ENCODE measurements around the gene SASH3.

The SASH3 gene

DNA sequence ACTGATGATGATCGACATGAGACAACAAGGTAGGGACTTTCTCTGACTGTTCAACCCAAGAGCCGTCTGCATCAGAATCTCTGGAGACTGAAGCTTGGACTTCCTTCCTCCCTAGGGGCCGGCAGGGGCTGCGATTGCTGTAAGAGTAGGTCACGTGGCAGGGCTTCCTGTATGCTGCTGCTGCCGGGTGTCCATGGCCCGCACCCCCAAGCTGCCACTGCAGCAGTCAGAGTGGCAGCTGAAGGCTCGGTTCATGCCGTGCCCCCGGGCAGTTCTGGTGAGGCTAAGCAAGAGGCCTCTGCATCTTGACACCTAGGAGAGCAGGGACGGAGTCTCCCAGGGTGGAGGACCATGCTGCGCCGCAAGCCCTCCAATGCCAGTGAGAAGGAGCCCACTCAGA lies at the start of gene SASH3:
Gene SASH3, plus strand, starts transcription at position 203 of the 400 bp plus-strand sequence. Its CDS starts 149 bp downstream, at position 352.
- no peak within 1 kb of the TSS for H3K4me3 ChIP-seq (ENCODE audit: control insufficient read depth, low read depth, low read length)
- TF ChIP-seq, protein P1, sequence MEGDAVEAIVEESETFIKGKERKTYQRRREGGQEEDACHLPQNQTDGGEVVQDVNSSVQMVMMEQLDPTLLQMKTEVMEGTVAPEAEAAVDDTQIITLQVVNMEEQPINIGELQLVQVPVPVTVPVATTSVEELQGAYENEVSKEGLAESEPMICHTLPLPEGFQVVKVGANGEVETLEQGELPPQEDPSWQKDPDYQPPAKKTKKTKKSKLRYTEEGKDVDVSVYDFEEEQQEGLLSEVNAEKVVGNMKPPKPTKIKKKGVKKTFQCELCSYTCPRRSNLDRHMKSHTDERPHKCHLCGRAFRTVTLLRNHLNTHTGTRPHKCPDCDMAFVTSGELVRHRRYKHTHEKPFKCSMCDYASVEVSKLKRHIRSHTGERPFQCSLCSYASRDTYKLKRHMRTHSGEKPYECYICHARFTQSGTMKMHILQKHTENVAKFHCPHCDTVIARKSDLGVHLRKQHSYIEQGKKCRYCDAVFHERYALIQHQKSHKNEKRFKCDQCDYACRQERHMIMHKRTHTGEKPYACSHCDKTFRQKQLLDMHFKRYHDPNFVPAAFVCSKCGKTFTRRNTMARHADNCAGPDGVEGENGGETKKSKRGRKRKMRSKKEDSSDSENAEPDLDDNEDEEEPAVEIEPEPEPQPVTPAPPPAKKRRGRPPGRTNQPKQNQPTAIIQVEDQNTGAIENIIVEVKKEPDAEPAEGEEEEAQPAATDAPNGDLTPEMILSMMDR (conservative IDR thresholded peaks at IDR 0.05; ENCODE audit: control insufficient read depth, insufficient read depth, low read depth, low read length) = no peak
- DNase-seq (ENCODE audit: low read depth) = no peak

DNA sequence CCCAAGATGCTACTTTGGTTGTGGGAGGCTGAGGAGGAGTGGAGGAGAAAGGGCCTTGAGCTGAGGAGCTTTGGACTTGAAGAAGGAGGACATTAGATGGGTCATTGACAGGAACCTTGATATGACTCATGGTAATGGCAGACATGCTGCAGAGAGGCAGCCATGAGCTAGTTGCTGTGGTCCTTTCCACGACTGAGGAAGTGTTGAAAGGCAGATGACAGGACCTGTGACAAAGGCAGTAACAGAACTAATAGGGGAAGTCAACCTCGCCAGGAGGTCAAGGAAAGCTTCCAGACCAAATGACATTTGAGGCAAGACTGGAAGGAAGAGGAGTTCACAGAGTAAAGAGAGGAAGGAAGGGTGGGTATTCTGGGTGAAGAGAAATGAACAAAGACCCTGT lies 48.5 kb upstream of the SASH3 start:
- no peak overlapping the region for H3K4me3 ChIP-seq (ENCODE audit: control insufficient read depth, low read depth, low read length)
- no peak for DNase-seq (ENCODE audit: low read depth)
- TF ChIP-seq, protein P1 (conservative IDR thresholded peaks at IDR 0.05; ENCODE audit: control insufficient read depth, insufficient read depth, low read depth, low read length) = no peak

DNA sequence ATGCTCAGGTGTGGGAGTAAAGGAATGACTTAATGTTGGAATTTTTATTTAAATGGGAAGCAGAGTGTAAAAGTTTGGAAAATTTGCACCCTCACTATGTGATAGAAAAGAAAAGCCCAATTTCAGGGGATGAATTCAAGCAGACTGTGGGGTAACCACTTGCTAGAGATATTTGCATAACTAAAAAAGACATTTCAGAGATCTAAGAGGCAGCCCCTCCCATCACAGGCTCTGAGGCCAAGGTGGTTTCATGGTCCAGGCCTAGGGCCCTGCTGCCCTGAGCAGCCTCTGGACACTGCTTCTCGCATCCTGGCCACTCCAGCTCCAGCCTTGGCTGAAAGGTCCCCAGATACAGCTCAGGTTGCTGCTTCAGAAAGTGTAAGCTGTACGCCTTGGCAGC lies 46.9 kb upstream of the SASH3 start:
- TF ChIP-seq, protein P1 (conservative IDR thresholded peaks at IDR 0.05; ENCODE audit: control insufficient read depth, insufficient read depth, low read depth, low read length) = no peak
- no peak overlapping the region for H3K4me3 ChIP-seq (ENCODE audit: control insufficient read depth, low read depth, low read length)
- no peak for DNase-seq (ENCODE audit: low read depth)

DNA sequence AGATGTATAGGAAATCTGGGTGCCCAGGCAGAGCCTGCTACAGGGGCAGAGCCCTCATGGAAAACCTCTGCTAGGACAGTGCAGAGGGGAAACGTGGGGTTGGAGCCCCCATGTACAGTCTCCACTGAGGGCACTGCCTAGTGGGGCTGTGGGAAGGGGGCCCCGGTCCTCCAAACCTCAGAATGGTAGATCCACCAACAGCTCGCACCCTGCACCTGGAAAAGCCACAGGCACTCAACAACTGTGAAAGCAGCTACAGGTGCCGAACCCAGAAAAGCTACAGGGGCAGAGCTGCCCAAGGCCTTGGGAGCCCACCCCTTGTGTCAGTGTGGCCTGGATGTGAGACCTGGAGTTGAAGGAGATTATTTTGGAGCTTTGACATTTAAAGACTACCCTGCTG lies 46.4 kb upstream of the SASH3 start:
- no peak for DNase-seq (ENCODE audit: low read depth)

DNA sequence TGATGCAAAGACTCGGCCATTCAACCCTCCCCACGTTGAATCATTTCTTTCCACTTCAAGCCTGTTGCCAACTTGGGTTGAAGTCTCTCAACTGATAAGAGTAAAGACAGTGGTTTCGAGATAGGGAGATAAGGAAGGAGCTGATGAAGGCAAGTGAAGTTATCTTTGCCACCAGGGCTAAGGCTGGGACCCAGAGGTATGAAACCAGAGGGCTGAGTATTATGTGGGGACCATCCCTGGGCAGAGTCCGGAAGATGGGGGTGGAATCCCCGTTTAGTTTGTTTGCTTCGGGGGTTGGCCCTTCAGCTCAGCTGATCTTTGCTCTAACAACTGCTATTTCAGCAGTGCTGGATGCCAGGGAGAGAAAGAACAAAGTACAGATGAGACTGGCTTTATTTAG lies 43.3 kb upstream of the SASH3 start:
- no peak for DNase-seq (ENCODE audit: low read depth)
- TF ChIP-seq, protein P1 (conservative IDR thresholded peaks at IDR 0.05; ENCODE audit: control insufficient read depth, insufficient read depth, low read depth, low read length) = no peak
- no peak overlapping the region for H3K4me3 ChIP-seq (ENCODE audit: control insufficient read depth, low read depth, low read length)

More for the DNA sequence above, 46.4 kb upstream of the SASH3 start:
- TF ChIP-seq, protein P1 (conservative IDR thresholded peaks at IDR 0.05; ENCODE audit: control insufficient read depth, insufficient read depth, low read depth, low read length) = no peak
- no peak overlapping the region for H3K4me3 ChIP-seq (ENCODE audit: control insufficient read depth, low read depth, low read length)

DNA sequence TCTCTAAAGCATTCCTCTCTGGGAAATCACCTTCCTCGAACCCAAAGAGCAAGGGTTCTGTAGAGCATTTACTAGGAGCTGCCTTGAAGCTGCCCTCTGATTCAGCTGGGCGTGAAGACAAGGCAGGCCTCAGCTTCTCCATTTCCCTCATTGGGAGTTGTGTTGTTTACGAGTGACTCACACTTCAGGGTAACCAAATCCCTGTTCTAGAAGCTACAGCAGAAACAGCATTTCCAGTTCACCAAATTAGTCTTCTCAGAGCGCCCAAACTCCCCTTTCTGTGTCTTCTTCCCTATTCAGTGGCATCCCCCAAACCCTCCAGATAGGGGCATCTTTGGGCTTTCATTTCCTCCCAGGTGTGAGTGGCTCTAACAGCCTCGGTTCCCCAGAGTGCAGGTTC lies 41.8 kb upstream of the SASH3 start:
- TF ChIP-seq, protein P1 (conservative IDR thresholded peaks at IDR 0.05; ENCODE audit: control insufficient read depth, insufficient read depth, low read depth, low read length) = no peak
- no peak overlapping the region for H3K4me3 ChIP-seq (ENCODE audit: control insufficient read depth, low read depth, low read length)
- DNase-seq (ENCODE audit: low read depth) = peak; percentile 80

Data from fibroblast of mammary gland (primary cell).